Measurements from ENCODE around the gene SQOR.
"Not testable (repeated sequence)": the region's sequence is repeated elsewhere in the genome, so short reads cannot be mapped to it uniquely, and the experiment has no call there.

Gene SQOR

DNA sequence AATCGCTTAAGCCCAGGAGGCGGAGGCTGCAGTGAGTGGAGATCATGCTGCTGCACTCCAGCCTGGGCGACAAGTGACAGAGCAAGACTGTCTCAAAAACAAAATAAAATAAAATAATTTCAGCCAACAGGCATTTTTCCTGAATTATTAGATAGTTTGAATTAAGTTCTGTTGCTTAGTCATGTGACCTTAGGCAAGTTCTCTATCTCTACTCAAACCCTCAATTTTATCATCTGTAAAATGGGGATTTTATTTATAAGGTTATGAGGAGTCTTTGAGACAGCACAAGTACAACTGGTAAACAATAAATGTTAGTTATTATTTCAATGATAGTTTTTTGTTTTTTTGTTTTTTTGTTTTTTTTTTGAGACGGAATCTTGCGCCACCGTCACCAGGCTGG, 13.0 kb downstream of the SQOR start:
- WGBS = 98% methylated on average over 6 of the region's 6 CpGs
- no peaks in the 10 kb centered on the region for H3K27me3 ChIP-seq (ENCODE audit: insufficient read depth, low read length)
- H3K27ac ChIP-seq (ENCODE audit: low read depth, low read length) = no peak overlapping the region
- no peak overlapping the region for H3K9ac ChIP-seq (ENCODE audit: low read depth, low read length)
- no peaks in the 10 kb centered on the region for H3K9me3 ChIP-seq (ENCODE audit: insufficient read depth, low read depth, low read length)
- no peaks in the 10 kb centered on the region for H3K36me3 ChIP-seq (ENCODE audit: insufficient read depth, low read length)
- H3K4me3 ChIP-seq (ENCODE audit: low read length) = no peak overlapping the region
- no peaks in the 10 kb centered on the region for H3K4me1 ChIP-seq (ENCODE audit: insufficient read depth, low read length)

DNA sequence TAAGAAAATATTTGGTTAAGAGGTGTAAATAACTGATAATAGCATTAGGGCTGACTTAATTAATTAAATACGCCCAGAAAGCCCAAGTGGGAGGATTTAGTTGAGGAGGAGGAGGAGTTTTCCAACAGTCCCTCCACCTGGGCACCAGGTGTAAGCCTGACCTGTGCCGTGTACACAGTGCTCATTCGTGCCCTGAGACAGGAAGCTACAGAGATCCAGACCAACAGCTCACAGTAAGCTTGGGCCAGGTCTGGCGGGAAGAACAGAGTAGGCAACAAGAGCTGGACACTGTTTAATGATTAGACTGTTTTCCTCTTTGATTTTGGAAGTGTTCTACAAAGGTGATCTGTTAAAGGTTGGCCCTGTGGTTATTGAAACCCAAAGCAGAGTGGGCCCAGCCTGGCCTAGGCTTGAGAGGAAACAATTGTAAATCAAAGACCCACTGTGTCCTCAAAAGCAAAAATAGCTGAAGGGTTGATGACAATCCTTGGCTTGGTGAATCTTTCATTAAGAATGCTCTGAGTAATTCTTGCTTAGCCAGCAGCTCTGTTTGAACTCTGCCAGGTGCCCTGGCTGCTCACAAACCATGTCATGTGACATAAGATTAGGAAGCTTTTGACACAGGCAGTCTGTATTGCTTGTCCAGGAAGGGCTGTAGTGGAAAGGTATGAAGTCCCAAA, 13.8 kb downstream of the SQOR start:
- no peak overlapping the region for H3K27ac ChIP-seq (ENCODE audit: low read depth, low read length)
- no peaks in the 10 kb centered on the region for H3K9me3 ChIP-seq (ENCODE audit: insufficient read depth, low read depth, low read length)
- no peak overlapping the region for H3K9ac ChIP-seq (ENCODE audit: low read depth, low read length)
- H3K36me3 ChIP-seq (ENCODE audit: insufficient read depth, low read length) = no peaks in the 10 kb centered on the region
- H3K4me3 ChIP-seq (ENCODE audit: low read length) = no peak overlapping the region
- H3K4me1 ChIP-seq (ENCODE audit: insufficient read depth, low read length) = no peaks in the 10 kb centered on the region
- 93% methylated on average over 4 of the region's 4 CpGs for WGBS
- H3K27me3 ChIP-seq (ENCODE audit: insufficient read depth, low read length) = no peaks in the 10 kb centered on the region

GRCh38 chr15:45650007-45650406, 15.2 kb downstream of the SQOR start:
- not testable (repeated sequence) for H3K27me3 ChIP-seq (ENCODE audit: insufficient read depth, low read length); H3K4me3 ChIP-seq (ENCODE audit: low read length); H3K27ac ChIP-seq (ENCODE audit: low read depth, low read length); H3K9ac ChIP-seq (ENCODE audit: low read depth, low read length); H3K9me3 ChIP-seq (ENCODE audit: insufficient read depth, low read depth, low read length); H3K4me1 ChIP-seq (ENCODE audit: insufficient read depth, low read length); H3K36me3 ChIP-seq (ENCODE audit: insufficient read depth, low read length)
- WGBS = 97% methylated on average over 11 of the region's 11 CpGs

GRCh38 chr15:45650889-45651525, 16.2 kb downstream of the SQOR start:
- H3K27ac ChIP-seq (ENCODE audit: low read depth, low read length) = no peak overlapping the region
- H3K36me3 ChIP-seq (ENCODE audit: insufficient read depth, low read length) = no peaks in the 10 kb centered on the region
- H3K9ac ChIP-seq (ENCODE audit: low read depth, low read length) = no peak overlapping the region
- no peaks in the 10 kb centered on the region for H3K9me3 ChIP-seq (ENCODE audit: insufficient read depth, low read depth, low read length)
- H3K4me1 ChIP-seq (ENCODE audit: insufficient read depth, low read length) = no peaks in the 10 kb centered on the region
- no peak overlapping the region for H3K4me3 ChIP-seq (ENCODE audit: low read length)
- H3K27me3 ChIP-seq (ENCODE audit: insufficient read depth, low read length) = no peaks in the 10 kb centered on the region
- WGBS = 96% methylated on average over 35 of the region's 35 CpGs

GRCh38 chr15:45653702-45654424, 19.0 kb downstream of the SQOR start:
- H3K27ac ChIP-seq (ENCODE audit: low read depth, low read length) = no peak overlapping the region
- no peak overlapping the region for H3K4me3 ChIP-seq (ENCODE audit: low read length)
- no peak overlapping the region for H3K9ac ChIP-seq (ENCODE audit: low read depth, low read length)
- H3K36me3 ChIP-seq (ENCODE audit: insufficient read depth, low read length) = no peaks in the 10 kb centered on the region
- H3K4me1 ChIP-seq (ENCODE audit: insufficient read depth, low read length) = no peaks in the 10 kb centered on the region
- H3K27me3 ChIP-seq (ENCODE audit: insufficient read depth, low read length) = no peaks in the 10 kb centered on the region
- WGBS = 96% methylated on average over 3 of the region's 3 CpGs
- no peaks in the 10 kb centered on the region for H3K9me3 ChIP-seq (ENCODE audit: insufficient read depth, low read depth, low read length)

- Histone ChIP-seq H3K27me3 (ENCODE audit: insufficient read depth, low read length) (no peaks in the 10 kb centered on the region), H3K27ac (ENCODE audit: low read depth, low read length) (no peak overlapping the region), H3K9ac (ENCODE audit: low read depth, low read length) (no peak overlapping the region), H3K4me1 (ENCODE audit: insufficient read depth, low read length) (no peaks in the 10 kb centered on the region), H3K36me3 (ENCODE audit: insufficient read depth, low read length) (no peaks in the 10 kb centered on the region), H3K9me3 (ENCODE audit: insufficient read depth, low read depth, low read length) (no peaks in the 10 kb centered on the region), H3K4me3 (ENCODE audit: low read length) (no peak overlapping the region)
- WGBS = 79% methylated on average over 6 of the region's 6 CpGs
Measured at GRCh38 chr15:45654749-45655148, 19.9 kb downstream of the SQOR start.

GRCh38 chr15:45657254-45657653, 22.4 kb downstream of the SQOR start:
- 96% methylated on average over 2 of the region's 2 CpGs for WGBS
- Histone ChIP-seq H3K9me3 (ENCODE audit: insufficient read depth, low read depth, low read length) (no peaks in the 10 kb centered on the region), H3K27ac (ENCODE audit: low read depth, low read length) (no peak overlapping the region), H3K27me3 (ENCODE audit: insufficient read depth, low read length) (no peaks in the 10 kb centered on the region), H3K9ac (ENCODE audit: low read depth, low read length) (no peak overlapping the region), H3K4me3 (ENCODE audit: low read length) (no peak overlapping the region), H3K36me3 (ENCODE audit: insufficient read depth, low read length) (no peaks in the 10 kb centered on the region), H3K4me1 (ENCODE audit: insufficient read depth, low read length) (peaks cover 3% of the 10 kb centered on the region; the same call in 1 of the 2 replicates)

DNA sequence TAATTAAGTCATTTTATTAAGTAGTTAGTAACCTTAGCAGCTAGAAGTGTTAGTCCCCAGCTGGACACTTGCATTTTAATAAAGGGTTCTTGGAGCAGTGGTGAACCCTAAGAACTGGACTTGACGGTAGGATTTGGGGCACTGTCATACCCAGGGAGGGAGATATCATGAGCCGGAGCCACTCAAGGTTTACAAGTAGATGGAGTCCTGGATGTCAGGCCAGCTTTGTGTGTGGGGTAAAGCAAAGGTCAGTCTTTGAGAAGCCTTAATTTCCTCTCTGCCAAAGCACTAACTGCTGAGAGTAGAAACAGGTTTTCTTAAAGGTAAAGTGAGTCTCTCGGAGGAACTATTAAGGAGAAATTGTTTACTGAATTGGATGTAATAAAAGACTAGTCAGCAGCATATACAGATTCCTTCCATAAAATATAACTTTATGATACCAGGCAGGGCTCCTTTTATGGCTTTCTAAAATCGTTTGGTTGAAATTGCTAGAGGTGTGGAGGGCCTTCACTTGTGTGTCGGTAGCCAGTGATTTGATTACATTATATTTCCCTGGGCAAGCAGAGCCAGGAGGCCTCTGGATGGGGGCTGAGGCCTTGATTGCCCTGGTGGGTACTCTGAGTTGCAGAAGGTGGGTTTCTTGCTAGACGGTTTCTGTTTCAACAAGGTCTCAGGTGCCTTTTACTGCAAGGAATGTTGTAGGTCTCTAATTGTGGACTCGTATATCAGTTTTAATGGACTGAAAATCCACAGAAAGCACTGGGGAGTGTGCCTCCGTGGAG, 23.1 kb downstream of the SQOR start:
- peaks cover 3% of the 10 kb centered on the region; the same call in 1 of the 2 replicates for H3K4me1 ChIP-seq (ENCODE audit: insufficient read depth, low read length)
- H3K4me3 ChIP-seq (ENCODE audit: low read length) = no peak overlapping the region
- no peaks in the 10 kb centered on the region for H3K27me3 ChIP-seq (ENCODE audit: insufficient read depth, low read length)
- no peaks in the 10 kb centered on the region for H3K9me3 ChIP-seq (ENCODE audit: insufficient read depth, low read depth, low read length)
- no peaks in the 10 kb centered on the region for H3K36me3 ChIP-seq (ENCODE audit: insufficient read depth, low read length)
- H3K27ac ChIP-seq (ENCODE audit: low read depth, low read length) = no peak overlapping the region
- WGBS = 76% methylated on average over 8 of the region's 8 CpGs
- no peak overlapping the region for H3K9ac ChIP-seq (ENCODE audit: low read depth, low read length)

DNA sequence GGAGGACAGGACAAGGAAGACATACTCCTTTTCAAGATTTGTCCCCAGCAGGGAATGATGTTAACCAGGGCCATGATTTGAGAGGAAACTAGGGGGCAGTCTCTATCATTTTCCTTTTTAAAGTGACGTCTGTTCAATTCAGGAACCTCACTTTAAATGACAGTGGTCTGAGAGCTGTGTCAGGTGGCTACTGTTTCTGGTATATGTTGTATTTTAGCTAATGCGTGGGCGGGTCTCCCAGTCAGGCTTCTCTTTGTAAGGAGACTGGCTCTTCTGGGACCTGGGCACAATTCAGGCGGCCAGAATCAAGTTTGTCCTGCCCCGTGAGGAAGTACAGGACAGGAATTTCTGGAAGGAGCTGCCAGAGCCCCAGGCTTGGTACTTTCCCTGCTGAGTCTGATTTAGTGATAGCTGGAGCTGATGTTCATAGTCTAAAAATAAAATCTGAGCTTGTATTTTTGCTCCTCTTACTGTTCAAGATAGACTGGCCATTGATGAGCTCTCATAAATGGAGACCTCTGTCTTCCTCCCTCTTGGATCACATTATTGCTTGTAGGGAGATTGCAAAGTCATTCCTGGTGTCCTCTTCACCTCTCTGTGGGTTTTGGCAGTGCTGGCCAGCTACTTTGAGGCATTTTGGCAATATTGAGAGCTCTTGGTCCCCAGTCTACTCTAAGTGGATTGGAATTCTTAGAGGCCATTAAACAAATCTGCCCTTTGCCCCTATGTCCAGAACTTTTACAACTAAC, 25.6 kb downstream of the SQOR start:
- no peak overlapping the region for H3K4me3 ChIP-seq (ENCODE audit: low read length)

GRCh38 chr15:45662375-45662774, 27.5 kb downstream of the SQOR start:
- no peaks in the 10 kb centered on the region for H3K27me3 ChIP-seq (ENCODE audit: insufficient read depth, low read length)
- H3K9me3 ChIP-seq (ENCODE audit: insufficient read depth, low read depth, low read length) = no peaks in the 10 kb centered on the region
- WGBS = 76% methylated on average over 6 of the region's 6 CpGs
- no peaks in the 10 kb centered on the region for H3K36me3 ChIP-seq (ENCODE audit: insufficient read depth, low read length)
- no peak overlapping the region for H3K27ac ChIP-seq (ENCODE audit: low read depth, low read length)
- peaks cover 3% of the 10 kb centered on the region; the same call in 1 of the 2 replicates for H3K4me1 ChIP-seq (ENCODE audit: insufficient read depth, low read length)
- no peak overlapping the region for H3K9ac ChIP-seq (ENCODE audit: low read depth, low read length)
- no peak overlapping the region for H3K4me3 ChIP-seq (ENCODE audit: low read length)

More for the DNA sequence above, 25.6 kb downstream of the SQOR start:
- no peak overlapping the region for H3K9ac ChIP-seq (ENCODE audit: low read depth, low read length)
- H3K9me3 ChIP-seq (ENCODE audit: insufficient read depth, low read depth, low read length) = no peaks in the 10 kb centered on the region
- WGBS = 73% methylated on average over 5 of the region's 5 CpGs
- H3K4me1 ChIP-seq (ENCODE audit: insufficient read depth, low read length) = peaks cover 3% of the 10 kb centered on the region; the same call in 1 of the 2 replicates
- no peaks in the 10 kb centered on the region for H3K27me3 ChIP-seq (ENCODE audit: insufficient read depth, low read length)
- H3K36me3 ChIP-seq (ENCODE audit: insufficient read depth, low read length) = no peaks in the 10 kb centered on the region
- H3K27ac ChIP-seq (ENCODE audit: low read depth, low read length) = no peak overlapping the region
